T-helper 2 cell treated with Interferon-gamma antibody and Interleukin-4, amounts not matched to agents 100 ng/mL and 5 ng/mL, for 36 hours (primary cell): ENCODE data around the gene ACAP3. TPM values are rescaled to one million over a fixed set of nuclear protein-coding genes. Genes with fewer than 3 reads are reported as not detected.

Experiments
- intact Hi-C: fragments of 100-400 bp; cut with micrococcal nuclease; formaldehyde crosslinking; loops from one replicate; pipeline ENCODE4 v1.15.1; 2023
- total RNA-seq: library from RNA; stranded (reverse); gene quantifications from 2 replicates; pipeline ENCODE4 v1.2.3, GENCODE V29; 2022

Gene ACAP3
- total RNA-seq, 1 donor from 2014 or later = 66.6 TPM

GRCh38 chr1:1345860-1346500 is 38.2 kb upstream of the ACAP3 start:
- intact Hi-C loops = loop anchor here (5.0 kb wide), 1 partner anchor 39 kb away; the partner anchor contains the start of genes ACAP3 and PUSL1

DNA sequence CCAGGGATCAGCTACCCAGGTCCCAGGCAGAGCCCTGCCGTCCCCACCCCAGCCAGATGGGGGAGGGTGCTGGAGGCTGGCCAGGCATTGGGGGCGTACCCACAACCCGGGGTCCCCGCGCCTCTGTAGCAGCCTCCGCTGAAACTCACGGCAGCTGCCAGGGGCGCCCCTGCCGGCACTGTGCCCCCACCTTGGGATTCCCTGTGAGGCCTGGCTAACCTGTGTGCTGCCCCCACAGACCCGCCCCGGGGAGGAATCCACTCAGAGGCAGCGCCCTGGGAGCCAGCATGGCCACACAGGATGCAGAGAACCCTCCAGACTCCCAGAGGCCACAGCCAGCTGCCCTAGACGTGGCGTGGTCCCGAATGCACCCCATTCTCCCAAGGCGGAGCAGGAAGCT is 37.7 kb upstream of the ACAP3 start:
- intact Hi-C loops = loop anchor here (5.0 kb wide), 1 partner anchor 38 kb away; the partner anchor contains the start of genes ACAP3 and PUSL1

DNA sequence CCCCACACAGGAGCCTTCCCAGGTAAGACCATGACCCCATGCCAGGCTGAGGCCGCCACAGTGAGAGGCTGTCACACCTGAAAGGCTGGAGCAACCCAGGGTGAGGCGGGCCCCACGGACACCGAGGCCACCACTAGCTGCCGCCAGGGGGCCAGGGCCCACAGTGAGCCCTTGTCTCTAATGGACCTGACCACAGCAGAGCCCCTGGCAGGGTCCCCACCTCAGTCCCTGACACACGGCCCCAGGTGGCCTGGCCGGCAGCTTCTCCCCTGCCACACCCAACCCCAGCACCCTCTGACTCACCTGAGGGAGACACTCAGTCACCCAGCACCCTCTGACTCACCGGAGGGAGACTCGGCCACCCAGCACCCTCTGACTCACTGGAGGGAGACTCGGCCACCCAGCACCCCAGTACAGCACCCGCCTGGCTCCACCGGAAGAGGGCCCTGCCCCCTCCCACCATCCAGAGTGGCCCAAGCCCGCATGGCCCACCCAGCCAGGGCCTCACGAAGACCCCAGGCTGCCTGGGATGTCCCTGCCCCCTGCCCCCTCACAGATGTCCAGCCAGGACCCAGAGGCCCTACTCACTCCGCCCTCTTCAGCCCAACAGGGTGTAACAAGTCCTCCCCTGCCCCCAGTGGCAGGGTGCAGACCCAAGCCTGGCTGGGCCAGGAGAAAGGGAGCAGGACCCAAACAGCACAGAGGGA is 37.1 kb upstream of the ACAP3 start:
- intact Hi-C loops = loop anchor here (5.0 kb wide), 1 partner anchor 38 kb away; the partner anchor contains the start of genes ACAP3 and PUSL1

GRCh38 chr1:1343811-1344421 is 36.2 kb upstream of the ACAP3 start:
- intact Hi-C loops = no loop called here

GRCh38 chr1:1342584-1343115 is 34.9 kb upstream of the ACAP3 start:
- intact Hi-C loops = no loop called here

DNA sequence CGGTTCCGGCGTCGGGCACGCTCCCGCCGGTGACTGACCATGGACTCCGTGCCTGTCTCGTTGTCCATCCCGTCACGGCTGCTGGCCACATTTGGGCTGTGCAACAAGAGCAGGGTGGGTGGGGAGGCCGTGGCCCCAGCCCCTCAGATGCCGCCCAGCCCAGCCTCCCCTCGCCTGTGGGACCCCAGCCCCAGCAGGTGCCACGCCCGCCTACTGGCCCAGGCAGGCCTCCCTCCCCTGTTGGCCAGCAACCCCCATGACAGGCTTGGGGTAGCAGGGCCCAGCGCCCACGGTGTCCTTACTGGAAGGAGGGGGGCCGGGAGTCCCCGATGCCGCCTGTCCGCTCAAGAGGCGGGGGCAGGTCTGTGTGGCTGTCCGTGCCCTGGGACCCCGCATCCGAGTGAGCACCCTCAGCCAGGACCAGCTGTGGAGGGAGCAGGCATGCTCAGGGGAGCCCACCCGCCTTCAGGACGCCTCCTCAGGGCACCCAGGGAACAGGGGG is 34.4 kb upstream of the ACAP3 start:
- intact Hi-C loops = no loop called here

GRCh38 chr1:1341549-1342021 is 33.9 kb upstream of the ACAP3 start:
- intact Hi-C loops = no loop called here

DNA sequence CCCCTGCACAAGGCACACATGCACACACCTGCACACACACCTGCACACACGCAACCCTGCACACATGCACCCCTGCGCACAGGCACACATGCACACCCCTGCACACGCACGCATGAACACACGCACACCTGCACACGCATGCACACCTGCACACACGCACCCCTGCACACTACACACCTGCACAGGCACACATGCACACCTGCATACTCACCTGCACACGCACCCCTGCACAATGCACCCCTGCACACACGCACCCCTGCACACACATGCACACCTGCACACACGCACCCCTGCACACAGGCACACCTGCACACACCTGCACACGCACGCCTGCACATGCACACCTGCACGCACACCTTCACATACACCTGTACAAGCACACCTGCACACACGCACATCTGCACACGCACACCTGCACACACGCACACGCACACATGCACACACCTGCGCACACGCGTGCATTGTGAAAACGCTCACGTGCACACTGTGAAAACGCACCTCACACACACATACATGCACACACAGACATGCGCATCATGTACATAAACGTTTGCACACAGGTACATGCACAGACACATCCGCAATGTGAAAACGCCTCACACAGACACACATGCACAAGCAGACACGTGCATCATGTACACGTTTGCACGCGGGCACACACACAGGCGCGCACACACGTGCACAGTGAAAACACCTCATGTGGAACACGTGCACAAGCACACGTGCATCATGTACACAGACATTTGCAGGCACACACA is 33.2 kb upstream of the ACAP3 start:
- intact Hi-C loops = no loop called here

- intact Hi-C loops = no loop called here
Measured at GRCh38 chr1:1340185-1340584, 32.5 kb upstream of the ACAP3 start.

- intact Hi-C loops = no loop called here
Measured at GRCh38 chr1:1338278-1338677, 30.5 kb upstream of the ACAP3 start.

- intact Hi-C loops = no loop called here
Measured at GRCh38 chr1:1337793-1338147, 30.0 kb upstream of the ACAP3 start.

DNA sequence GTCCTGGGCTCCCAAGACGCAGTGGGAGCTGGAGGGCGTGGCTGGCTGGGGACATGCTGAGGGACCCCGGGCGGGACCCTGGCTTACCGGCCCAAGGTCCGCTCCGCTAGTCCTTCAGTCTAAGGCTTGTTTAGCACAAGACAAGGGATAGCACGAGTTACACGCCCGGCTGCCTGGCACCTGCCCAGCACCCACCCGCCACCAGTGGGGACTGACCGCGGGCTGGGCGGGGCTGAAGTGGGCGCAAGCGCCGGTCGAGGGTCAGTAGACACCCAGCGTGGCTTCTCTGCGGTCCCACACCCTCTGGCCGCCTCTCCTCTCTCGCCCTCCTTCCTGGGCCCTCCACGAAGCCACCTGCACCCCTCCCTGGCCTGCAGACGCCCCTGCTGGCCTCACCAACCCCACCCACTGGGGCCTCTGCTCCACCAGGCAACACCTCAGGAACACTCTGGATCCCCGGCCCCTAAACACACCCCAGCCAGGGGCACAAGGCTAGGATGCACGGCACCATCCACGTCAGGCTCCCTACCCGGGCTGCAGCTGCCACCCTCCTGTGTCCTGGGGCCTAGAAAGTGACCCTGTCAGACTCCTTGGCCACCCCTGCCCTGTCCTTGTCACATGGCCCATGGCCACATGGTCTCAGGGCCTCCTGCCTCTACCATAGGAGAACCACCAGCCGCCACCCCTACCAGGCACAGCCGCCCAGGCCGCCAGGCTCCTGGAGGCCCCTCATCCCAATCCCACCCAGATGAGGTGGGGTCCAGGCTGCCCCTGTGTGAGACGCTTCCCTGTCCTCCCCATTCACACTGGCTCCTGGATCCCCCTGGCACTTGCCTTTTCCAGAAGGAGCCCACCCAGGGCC is 29.4 kb upstream of the ACAP3 start:
- intact Hi-C loops = no loop called here

- intact Hi-C loops = no loop called here
Measured at GRCh38 chr1:1336446-1336845, 28.7 kb upstream of the ACAP3 start.

DNA sequence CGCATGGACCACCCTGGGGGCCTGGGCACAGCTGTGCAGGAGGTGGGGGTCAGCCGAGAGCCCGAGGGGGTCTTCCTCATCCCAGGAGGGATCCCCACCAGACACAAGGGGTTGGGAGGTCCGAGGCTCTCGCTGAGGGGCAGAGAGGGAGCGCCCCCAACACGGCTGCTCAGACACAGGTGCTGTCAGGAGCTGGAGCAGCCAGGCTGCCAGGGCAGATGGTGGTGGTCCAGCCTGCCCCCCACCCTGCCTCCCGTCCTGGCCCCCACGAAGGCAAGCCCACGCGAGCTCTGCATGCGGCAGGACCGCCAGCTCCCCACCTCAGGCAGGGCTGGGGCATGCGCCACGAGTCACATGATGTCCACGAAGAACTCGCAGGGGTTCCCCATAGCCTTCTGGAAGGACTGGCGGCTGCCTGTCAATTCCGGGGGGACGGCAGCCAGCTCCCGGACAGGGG is 28.1 kb upstream of the ACAP3 start:
- intact Hi-C loops = no loop called here

DNA sequence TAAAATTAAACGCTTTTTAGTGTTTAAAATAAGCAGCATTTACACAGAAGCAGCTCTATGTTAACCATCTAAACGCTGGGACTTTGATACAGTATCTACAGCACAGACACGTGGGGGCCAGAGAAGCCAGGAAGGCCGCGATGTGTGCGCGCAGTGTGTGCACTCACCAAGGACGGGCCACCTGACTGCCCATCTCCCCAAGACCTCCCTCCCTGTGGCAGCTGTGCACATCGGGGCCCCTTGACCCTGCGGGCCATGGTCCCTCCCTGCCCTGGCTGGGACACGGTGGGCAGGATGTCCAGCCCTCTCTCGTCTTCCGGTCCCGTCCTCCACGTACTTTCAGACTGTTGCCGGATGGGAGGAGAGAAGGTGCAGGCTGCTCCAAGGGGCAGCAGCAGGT is 27.6 kb upstream of the ACAP3 start:
- intact Hi-C loops = no loop called here

GRCh38 chr1:1334835-1335234 is 27.1 kb upstream of the ACAP3 start:
- intact Hi-C loops = no loop called here

DNA sequence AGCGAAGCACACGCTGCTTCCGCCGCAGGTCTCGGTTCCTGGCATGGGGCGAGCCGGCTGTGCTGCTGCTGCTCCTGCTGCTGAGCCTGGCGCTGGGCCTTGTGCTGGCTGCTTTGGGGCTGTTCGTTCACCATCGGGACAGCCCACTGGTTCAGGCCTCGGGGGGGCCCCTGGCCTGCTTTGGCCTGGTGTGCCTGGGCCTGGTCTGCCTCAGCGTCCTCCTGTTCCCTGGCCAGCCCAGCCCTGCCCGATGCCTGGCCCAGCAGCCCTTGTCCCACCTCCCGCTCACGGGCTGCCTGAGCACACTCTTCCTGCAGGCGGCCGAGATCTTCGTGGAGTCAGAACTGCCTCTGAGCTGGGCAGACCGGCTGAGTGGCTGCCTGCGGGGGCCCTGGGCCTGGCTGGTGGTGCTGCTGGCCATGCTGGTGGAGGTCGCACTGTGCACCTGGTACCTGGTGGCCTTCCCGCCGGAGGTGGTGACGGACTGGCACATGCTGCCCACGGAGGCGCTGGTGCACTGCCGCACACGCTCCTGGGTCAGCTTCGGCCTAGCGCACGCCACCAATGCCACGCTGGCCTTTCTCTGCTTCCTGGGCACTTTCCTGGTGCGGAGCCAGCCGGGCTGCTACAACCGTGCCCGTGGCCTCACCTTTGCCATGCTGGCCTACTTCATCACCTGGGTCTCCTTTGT is 26.0 kb upstream of the ACAP3 start:
- intact Hi-C loops = no loop called here

DNA sequence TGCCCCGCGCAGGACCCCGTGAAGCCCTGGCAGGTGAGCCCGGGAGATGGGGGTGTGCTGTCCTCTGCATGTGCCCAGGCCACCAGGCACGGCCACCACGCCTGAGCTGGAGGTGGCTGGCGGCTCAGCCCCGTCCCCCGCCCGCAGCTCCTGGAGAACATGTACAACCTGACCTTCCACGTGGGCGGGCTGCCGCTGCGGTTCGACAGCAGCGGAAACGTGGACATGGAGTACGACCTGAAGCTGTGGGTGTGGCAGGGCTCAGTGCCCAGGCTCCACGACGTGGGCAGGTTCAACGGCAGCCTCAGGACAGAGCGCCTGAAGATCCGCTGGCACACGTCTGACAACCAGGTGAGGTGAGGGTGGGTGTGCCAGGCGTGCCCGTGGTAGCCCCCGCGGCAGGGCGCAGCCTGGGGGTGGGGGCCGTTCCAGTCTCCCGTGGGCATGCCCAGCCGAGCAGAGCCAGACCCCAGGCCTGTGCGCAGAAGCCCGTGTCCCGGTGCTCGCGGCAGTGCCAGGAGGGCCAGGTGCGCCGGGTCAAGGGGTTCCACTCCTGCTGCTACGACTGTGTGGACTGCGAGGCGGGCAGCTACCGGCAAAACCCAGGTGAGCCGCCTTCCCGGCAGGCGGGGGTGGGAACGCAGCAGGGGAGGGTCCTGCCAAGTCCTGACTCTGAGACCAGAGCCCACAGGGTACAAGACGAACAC is 25.2 kb upstream of the ACAP3 start:
- intact Hi-C loops = no loop called here
